ENCODE data around the gene SLC10A3.
A peak's percentile ranks its signal among the peaks of the same experiment; 100 is the strongest.

The SLC10A3 gene

GRCh38 chrX:154460326-154460725 lies 30.1 kb downstream of the SLC10A3 start:
- no peak for DNase-seq

DNA sequence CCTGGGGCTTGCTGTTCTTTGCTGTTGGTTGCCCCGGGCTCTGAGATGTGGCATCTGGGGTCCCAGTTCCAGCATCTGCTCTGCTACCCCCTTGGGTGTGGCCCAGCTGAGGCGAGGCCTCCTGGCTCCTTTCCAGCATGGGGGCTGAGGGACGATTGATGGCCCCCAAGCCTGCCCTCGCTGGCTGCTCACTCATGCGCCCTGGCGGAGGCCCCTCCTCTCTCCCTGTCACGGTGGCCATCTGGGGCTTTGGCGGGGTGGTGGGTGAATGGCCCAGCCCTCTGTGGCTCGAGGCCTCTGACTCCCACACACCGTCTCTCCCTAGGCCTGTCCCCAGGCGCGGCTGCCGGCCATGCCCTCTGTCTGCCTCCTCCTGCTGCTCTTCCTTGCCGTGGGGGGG lies 30.6 kb downstream of the SLC10A3 start:
- DNase-seq, result no peak

DNA sequence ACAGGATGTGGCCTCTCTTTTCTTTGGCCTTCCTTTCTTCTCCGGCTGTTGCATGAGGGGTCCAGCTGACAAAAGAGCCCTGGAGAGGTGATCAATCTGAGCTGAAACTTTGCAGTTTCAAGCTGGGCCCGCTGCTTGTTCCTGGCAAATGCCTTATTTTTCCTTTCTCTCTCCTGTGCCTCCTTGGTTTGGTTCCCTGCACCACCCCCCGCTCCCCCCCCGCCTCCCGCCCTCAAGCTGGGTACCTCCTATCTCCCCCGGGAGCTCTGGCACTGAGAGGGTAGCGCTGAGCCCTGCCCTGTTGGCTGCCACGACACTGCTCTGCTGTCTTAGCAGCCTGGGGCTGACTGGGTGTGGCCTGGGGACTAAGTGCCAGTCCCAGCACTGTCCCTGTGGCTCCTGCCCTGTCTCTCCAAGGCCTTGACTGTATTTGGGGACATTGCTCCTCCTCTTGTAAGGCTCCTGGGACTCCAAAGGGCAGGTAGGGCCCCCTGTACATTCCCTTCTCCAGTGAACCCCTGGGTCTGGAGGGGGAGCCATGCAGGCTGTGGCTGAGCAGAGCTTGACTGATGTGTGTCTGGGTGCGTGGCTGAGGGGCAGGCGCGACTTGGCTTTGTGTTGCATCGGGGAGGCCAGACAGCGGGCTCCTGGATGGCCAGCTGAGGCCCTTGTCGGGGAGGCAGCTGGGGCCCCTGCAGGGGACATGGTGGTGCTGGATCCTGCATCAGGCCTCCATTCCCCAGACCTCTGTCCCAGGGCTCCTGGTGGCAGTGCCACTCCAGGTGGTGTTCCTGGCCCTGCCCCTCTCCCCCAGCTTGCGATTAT lies 31.3 kb downstream of the SLC10A3 start:
- DNase-seq, result no peak

DNA sequence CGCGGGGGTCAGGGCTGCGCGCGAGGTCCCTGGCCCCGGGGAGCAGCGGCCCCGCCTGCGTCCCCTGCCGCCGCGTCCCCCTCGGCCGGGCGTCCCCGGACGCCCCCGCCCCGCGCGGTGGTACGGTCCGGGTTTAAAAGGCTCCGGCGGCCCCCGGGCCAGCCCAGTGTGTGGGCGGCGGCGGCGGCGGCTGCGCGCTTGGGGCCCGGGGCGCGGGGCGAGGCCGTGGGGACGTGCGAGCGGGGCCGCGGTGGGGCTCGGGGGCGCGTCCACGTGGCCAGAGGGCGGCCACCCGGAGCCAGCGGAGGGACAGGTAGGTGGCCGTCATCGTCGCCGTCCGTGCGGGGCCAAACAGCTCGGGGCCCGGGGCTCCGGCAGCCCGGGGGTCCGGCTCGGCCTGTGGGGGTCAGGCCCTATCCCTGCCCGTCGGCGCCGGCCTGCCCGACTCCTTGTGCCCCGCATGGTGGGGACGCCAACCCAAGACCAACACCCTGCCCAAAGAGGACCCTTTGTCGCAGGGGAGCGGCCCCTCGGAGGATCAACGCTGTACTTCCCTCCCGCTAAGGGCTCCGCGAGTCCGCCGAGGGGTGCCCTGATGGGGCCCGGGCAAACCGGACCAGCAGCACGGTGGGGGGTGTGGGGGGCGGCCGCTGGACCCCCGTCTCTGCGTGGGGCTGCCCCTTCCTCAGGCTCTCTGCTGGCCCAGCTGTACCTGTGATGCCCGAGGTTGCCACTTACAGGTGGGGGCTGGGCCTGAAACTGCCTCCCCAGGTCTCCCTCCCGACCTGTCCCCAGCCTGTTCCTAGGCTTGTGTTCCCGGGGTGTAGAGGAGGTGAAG lies 32.1 kb downstream of the SLC10A3 start, which contains the start of gene PLXNA3:
PLXNA3 (plus strand) TSS at position 166 of the 838 bp plus-strand sequence. CDS start 1,903 bp downstream, outside the sequence.
- peak; percentile 69 for DNase-seq

- peak; percentile 51 for DNase-seq
These were observed 32.8 kb downstream of the SLC10A3 start for GRCh38 chrX:154457491-154458115.

DNA sequence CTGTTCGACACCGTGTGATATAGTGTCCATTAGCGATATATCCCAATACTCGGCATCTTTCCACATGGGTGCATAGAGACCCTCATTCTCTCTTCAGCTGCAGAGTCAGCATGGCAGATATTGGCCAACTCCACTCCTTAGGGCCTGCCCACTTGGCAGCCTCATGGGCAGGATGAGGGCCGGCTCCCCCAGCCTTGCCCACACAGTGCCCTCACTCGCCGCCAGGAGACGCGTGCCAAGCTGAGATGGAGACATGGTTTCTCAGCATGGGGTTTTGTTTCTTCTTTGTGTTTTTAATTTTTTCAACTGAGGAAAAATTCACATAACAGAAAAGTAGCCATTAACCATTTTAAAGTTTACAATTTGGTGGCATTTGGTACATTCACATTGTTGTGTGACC lies 37.6 kb downstream of the SLC10A3 start:
- DNase-seq, result no peak

DNA sequence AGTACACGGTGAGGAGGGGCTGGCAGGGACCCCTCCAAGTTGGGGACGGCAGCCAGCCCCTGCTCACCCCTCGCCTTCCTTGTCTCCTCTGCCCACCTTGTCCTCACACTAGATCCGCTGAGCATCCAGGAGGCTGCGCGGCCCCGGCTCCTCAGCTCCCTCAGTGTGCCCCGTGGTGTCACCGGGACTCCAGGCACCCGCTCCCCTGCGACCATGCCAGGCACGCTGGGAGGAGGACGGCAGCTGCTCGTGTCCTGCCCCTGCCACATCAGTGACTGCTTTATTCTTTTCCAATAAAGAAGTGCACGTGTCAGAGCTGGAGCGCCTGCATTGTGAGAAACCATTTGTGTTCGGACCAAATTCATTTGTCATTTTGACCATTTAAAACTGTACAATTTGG lies 40.1 kb downstream of the SLC10A3 start:
- no peak for DNase-seq

DNA sequence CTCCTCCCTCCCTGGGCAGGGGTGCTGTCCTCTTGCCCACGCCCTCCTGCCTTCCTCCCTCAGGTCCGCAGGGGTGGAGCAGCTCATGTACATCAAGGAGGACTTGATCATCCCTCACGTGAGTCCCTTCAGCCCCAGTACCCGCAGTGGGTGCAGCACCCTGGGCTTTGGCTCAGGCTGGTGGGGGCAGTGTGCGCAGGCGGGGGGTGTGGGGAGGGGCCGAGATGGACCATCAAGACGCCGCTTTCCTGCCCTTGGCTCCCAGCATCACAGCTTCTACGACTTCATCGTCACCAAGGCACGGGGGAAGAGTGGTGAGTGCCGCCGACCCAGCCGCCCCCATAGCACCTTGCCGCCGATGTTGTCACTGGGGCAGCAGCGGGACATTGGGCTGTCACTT lies 40.8 kb downstream of the SLC10A3 start:
- DNase-seq, result no peak

GRCh38 chrX:154448484-154448883 lies 41.9 kb downstream of the SLC10A3 start:
- DNase-seq, result no peak

GRCh38 chrX:154446430-154446829 lies 44.0 kb downstream of the SLC10A3 start:
- no peak for DNase-seq

DNA sequence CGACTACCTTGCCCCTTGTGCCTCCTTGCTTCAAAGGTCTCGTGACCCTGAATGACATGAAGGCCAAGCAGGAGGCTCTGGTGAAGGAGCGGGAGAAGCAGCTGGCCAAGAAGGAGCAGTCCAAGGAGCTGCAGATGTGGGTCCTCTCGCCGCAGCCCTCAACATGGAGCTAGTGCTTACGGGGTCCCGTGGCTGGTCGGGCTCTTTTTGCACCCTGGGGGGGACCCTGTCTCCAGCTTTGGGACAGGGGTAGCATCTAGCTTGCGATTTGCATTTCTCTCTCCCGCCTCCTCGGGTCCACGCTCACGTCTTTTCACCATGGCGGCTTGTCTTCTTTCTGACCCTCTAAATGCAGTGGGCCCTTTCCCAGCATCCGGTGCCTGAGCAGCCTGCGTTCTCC lies 44.7 kb downstream of the SLC10A3 start:
- no peak for DNase-seq

DNA sequence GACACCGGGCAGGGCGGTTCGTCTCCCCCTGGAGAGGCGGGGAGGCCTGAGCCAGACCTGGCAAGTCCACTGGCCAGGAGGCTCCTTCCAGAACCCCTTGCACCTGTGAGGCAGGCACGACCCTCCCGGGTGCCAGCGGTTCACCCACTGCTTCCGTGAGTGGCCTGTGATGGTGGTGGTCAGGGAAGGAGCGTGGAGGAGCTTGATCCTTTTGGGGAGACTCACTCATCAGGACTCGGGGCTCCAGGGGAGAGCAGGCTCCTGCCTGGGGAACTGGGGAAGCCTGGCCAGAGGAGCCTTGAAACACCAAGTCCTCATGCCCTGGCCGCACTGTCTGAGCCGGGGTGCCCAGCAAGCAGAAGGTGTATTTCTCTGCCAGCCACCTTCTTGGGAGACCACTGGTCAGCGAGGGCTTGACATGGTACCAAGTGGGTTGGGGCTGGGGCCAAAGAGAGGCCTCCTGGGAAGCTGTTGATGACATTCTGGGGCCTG lies 45.6 kb downstream of the SLC10A3 start:
- DNase-seq, result no peak

- DNase-seq, result peak; percentile 72
These were observed 46.3 kb downstream of the SLC10A3 start, which contains the start of gene FAM50A for GRCh38 chrX:154443992-154444754. TSS of gene FAM50A (plus strand) at chrX:154444141. CDS start at chrX:154444236, 95 bp downstream.

GRCh38 chrX:154443479-154443910 lies 46.9 kb downstream of the SLC10A3 start:
- no peak for DNase-seq

DNA sequence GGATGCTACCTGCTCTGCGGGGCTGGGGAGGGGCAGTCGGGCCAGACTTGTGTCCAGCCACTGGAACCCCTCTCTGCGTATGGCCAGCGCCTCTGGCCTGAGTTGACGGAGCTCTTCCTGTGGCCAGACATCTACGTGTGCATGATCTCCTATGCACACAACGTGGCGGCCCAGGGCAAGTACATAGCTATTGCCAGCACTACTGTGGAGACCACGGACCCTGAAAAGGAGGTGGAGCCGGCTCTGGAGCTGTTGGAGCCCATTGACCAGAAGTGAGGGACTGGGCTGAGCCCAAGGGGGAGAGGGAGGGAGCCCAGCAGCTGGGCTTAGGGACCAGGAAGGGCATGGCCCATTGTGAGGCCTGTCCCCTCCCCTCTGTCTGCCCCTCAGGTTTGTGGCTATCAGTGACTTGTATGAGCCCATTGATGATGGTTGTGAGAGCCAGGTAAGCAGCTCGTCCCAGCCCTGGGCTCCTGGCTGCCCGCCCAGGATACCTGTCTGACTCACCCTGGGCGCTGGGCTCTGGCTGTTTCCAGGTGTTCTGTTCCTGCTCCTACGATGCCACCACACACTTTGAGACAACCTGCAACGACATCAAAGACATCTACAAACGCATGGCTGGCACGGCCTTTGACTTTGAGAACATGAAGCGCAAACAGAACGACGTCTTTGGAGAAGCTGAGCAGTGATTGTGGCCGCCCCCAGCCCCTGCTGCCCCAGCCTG lies 48.3 kb downstream of the SLC10A3 start:
- DNase-seq, result no peak

DNA sequence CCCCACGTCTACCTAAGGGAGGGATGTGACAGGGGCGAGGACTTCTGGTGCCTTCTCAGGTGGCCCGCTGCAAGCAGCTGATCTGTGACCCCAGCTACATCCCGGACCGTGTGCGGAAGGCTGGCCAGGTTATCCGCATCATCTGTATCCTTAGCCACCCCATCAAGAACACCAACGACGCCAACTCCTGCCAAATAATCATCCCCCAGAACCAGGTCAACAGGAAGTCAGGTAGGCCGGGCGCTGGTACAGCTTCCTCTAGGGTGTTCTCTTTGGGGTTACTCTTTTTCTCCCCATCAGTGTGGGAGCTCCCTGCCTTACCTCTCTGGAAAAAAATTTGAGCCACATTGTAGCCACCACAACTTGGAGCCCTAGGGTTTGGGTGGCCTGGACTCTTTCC lies 48.9 kb downstream of the SLC10A3 start:
- no peak for DNase-seq

- DNase-seq, result no peak
These were observed 49.6 kb downstream of the SLC10A3 start for GRCh38 chrX:154440623-154441357.

DNA sequence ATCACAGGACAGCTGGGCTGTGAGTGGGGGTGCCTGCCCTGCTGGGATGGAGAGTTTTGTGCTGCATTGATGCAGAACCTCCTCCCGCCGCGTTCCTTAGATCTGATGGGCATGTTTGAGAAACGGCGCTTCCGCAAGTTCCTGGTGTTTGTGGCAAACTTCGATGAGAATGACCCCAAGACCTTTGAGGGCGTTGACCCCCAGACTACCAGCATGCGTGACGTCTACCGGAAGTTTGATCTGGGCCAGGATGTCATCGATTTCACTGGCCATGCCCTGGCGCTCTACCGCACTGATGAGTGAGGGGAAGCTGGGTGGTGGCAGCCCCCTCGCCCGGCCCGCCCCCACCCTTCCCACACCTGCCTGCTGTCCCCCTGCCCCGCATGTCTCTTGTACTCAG lies 50.6 kb downstream of the SLC10A3 start:
- DNase-seq, result no peak

GRCh38 chrX:154437971-154438893 lies 52.2 kb downstream of the SLC10A3 start:
- no peak for DNase-seq
